ENCODE data around the gene OLFML2A. TPM values are rescaled to one million over a fixed set of nuclear protein-coding genes. Genes with fewer than 3 reads are reported as not detected.
"Not testable (repeated sequence)": the region's sequence is repeated elsewhere in the genome, so short reads cannot be mapped to it uniquely, and the experiment has no call there.

Gene OLFML2A
- total and polyA plus RNA-seq, 2 experiments from 2014 or later, result 0.11 to 0.14 TPM

- Histone ChIP-seq H3K4me2 (ENCODE audit: unreplicated experiment) (peak within 1 kb of the TSS; percentile 89), H3F3A (ENCODE audit: insufficient read depth) (no peaks in the 10 kb centered on the region; the same call in 1 of the 2 replicates), H4K20me1 (ENCODE audit: insufficient read depth) (no peaks in the 10 kb centered on the region), H3K9me2 (ENCODE audit: insufficient read depth) (no peaks in the 10 kb centered on the region), H3K4me1 (ENCODE audit: insufficient read depth) (no peaks in the 10 kb centered on the region), H3K9me3 (ENCODE audit: low read depth) (no peaks in the 10 kb centered on the region), H3K4me3 (peak within 1 kb of the TSS; percentile 79), H3K27ac (peak within 1 kb of the TSS; percentile 43), H3K79me2 (ENCODE audit: insufficient read depth) (no peaks in the 10 kb centered on the region), H3K36me3 (ENCODE audit: low read depth) (no peaks in the 10 kb centered on the region), H3K9ac (peak within 1 kb of the TSS; percentile 74), H2AFZ (peak within 1 kb of the TSS; percentile 90), H3K27me3 (replicated peaks; ENCODE audit: insufficient read depth) (peaks cover 42% of the 10 kb centered on the region)
- TF ChIP-seq EZH2 (IDR thresholded peaks at IDR 0.05; ENCODE audit: insufficient read depth, poor library complexity, severe bottlenecking) (no peak), EZH2phosphoT487 (IDR thresholded peaks at IDR 0.05; ENCODE audit: insufficient read depth, low read depth) (no peak)
- WGBS, 2 experiments (ENCODE audit: low coverage in 1 of 2, low lambda C conversion rate in 2 of 2, missing lambda C conversion rate in 2 of 2), result 1 to 2% methylated on average over 51 to 71 of the region's 82 CpGs
- in situ Hi-C loops (cut with MboI), result loop anchor here (5.0 kb wide), 1 partner anchor 81 kb away; the partner anchor contains the start of gene WDR38
- peak; percentile 98 for DNase-seq
Observed at GRCh38 chr9:124771021-124771866, 5.7 kb upstream of the OLFML2A start, which contains the start of gene NR6A1. NR6A1 (minus strand) TSS chr9:124771311.

GRCh38 chr9:124771867-124772679, 4.9 kb upstream of the OLFML2A start:
- Histone ChIP-seq H3K4me1 (ENCODE audit: insufficient read depth) (peaks cover 3% of the 10 kb centered on the region; the same call in 1 of the 2 replicates), H3K4me3 (peak overlapping the region; percentile 79), H3K9ac (peak overlapping the region; percentile 74), H3F3A (ENCODE audit: insufficient read depth) (no peaks in the 10 kb centered on the region; the same call in 1 of the 2 replicates), H2AFZ (peak overlapping the region; percentile 90), H3K27ac (no peak overlapping the region), H3K36me3 (ENCODE audit: low read depth) (no peaks in the 10 kb centered on the region), H4K20me1 (ENCODE audit: insufficient read depth) (no peaks in the 10 kb centered on the region), H3K27me3 (replicated peaks; ENCODE audit: insufficient read depth) (peaks cover 34% of the 10 kb centered on the region), H3K9me3 (ENCODE audit: low read depth) (no peaks in the 10 kb centered on the region), H3K79me2 (ENCODE audit: insufficient read depth) (no peaks in the 10 kb centered on the region), H3K4me2 (ENCODE audit: unreplicated experiment) (peak overlapping the region; percentile 89), H3K9me2 (ENCODE audit: insufficient read depth) (no peaks in the 10 kb centered on the region)
- in situ Hi-C loops (cut with MboI), result loop anchor here (5.0 kb wide), 1 partner anchor 80 kb away; the partner anchor contains the start of gene WDR38
- WGBS, 2 experiments (ENCODE audit: low coverage in 1 of 2, low lambda C conversion rate in 2 of 2, missing lambda C conversion rate in 2 of 2), result 17 to 19% methylated on average over 36 to 39 of the region's 39 CpGs
- DNase-seq, result peak; percentile 78
- TF ChIP-seq EZH2 (IDR thresholded peaks at IDR 0.05; ENCODE audit: insufficient read depth, poor library complexity, severe bottlenecking) (no peak), EZH2phosphoT487 (IDR thresholded peaks at IDR 0.05; ENCODE audit: insufficient read depth, low read depth) (no peak)

DNA sequence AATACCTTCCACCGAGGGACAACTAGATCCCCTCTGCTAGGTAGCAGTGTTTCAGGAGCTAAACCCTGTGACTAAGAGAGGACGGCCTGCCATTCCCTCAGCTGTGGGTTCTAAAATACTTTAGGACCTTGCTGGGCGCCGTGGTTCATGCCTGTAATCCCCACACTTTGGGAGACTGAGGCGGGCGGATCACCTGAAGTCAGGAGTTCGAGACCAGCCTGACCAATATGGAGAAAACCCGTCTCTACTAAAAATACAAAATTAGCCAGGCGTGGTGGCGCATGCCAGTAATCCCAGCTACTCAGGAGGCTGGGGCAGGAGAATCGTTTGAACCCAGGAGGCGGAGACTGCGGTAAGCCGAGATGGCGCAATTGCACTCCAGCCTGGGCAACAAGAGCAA, 4.1 kb upstream of the OLFML2A start:
- H3K27ac ChIP-seq; H3K79me2 ChIP-seq (ENCODE audit: insufficient read depth); H3K4me2 ChIP-seq (ENCODE audit: unreplicated experiment); H4K20me1 ChIP-seq (ENCODE audit: insufficient read depth); H3K9ac ChIP-seq; DNase-seq; H3K36me3 ChIP-seq (ENCODE audit: low read depth); H3K4me3 ChIP-seq; H3K9me2 ChIP-seq (ENCODE audit: insufficient read depth); H3K4me1 ChIP-seq (ENCODE audit: insufficient read depth); H3K9me3 ChIP-seq (ENCODE audit: low read depth); H3F3A ChIP-seq (ENCODE audit: insufficient read depth); H2AFZ ChIP-seq: not testable (repeated sequence)
- 68 to 69% methylated on average over 14 to 15 of the region's 15 CpGs for WGBS, 2 experiments (ENCODE audit: low coverage in 1 of 2, low lambda C conversion rate in 2 of 2, missing lambda C conversion rate in 2 of 2)
- in situ Hi-C loops (cut with MboI), result loop anchor here (5.0 kb wide), 1 partner anchor 79 kb away; the partner anchor contains the start of gene WDR38
- peaks cover 26% of the 10 kb centered on the region for H3K27me3 ChIP-seq (replicated peaks; ENCODE audit: insufficient read depth)

- DNase-seq, result no peak
- Histone ChIP-seq H3K4me2 (ENCODE audit: unreplicated experiment) (no peak overlapping the region), H3K27ac (no peak overlapping the region), H2AFZ (no peak overlapping the region), H3K9ac (no peak overlapping the region), H3K9me2 (ENCODE audit: insufficient read depth) (no peaks in the 10 kb centered on the region), H3K79me2 (ENCODE audit: insufficient read depth) (no peaks in the 10 kb centered on the region), H3K27me3 (replicated peaks; ENCODE audit: insufficient read depth) (peaks cover 19% of the 10 kb centered on the region), H3K9me3 (ENCODE audit: low read depth) (no peaks in the 10 kb centered on the region), H3K36me3 (ENCODE audit: low read depth) (no peaks in the 10 kb centered on the region), H3K4me3 (no peak overlapping the region), H3F3A (ENCODE audit: insufficient read depth) (0 out of 2 replicates have a peak, but pooled peaks cover under 1% of the 10 kb centered on the region), H4K20me1 (ENCODE audit: insufficient read depth) (no peaks in the 10 kb centered on the region), H3K4me1 (ENCODE audit: insufficient read depth) (peaks cover 6% of the 10 kb centered on the region; the same call in 1 of the 2 replicates)
- in situ Hi-C loops (cut with MboI), result loop anchor here (5.0 kb wide), 1 partner anchor 79 kb away; the partner anchor contains the start of gene WDR38
- TF ChIP-seq EZH2 (IDR thresholded peaks at IDR 0.05; ENCODE audit: insufficient read depth, poor library complexity, severe bottlenecking) (no peak), EZH2phosphoT487 (IDR thresholded peaks at IDR 0.05; ENCODE audit: insufficient read depth, low read depth) (no peak)
- 96 to 97% methylated on average over 1 of the region's 1 CpG for WGBS, 2 experiments (ENCODE audit: low coverage in 1 of 2, low lambda C conversion rate in 2 of 2, missing lambda C conversion rate in 2 of 2)
Observed at GRCh38 chr9:124773473-124774128, 3.3 kb upstream of the OLFML2A start.
